Gastroesophageal sphincter (tissue), 4 donors: ENCODE measurements around the gene AXIN1. TPM values are rescaled to one million over a fixed set of nuclear protein-coding genes. Genes with fewer than 3 reads are reported as not detected.

ENCODE experiments used
- ATAC-seq: fragments of 150-250 bp; one replicate; pipeline ENCODE4 v1.9.1; 2016; ENCODE audit warnings: mild to moderate bottlenecking, moderate library complexity
- H3K27ac ChIP-seq, 4 donors: fragments of 200-600 bp; sonication (generic) in 3 of 4; 1 replicate in 3 of 4; 2 replicates in 1 of 4; pipeline ENCODE4 v1.5.1; 2016 to 2019
- H3K27me3 ChIP-seq: fragments of 200-600 bp; sonication (generic); one replicate; pipeline ENCODE4 v1.5.1; 2019
- H3K36me3 ChIP-seq, 2 donors: fragments of 200-600 bp; sonication (generic); one replicate each; pipeline ENCODE4 v1.5.1; 2019; ENCODE audit warnings: control low read depth in 1 of 2
- H3K4me1 ChIP-seq, 3 donors: fragments of 200-600 bp; sonication (generic); 1 replicate in 2 of 3; 2 replicates in 1 of 3; pipeline ENCODE4 v1.5.1; 2016 to 2019; ENCODE audit warnings: control low read depth in 2 of 3
- H3K4me3 ChIP-seq, 2 donors: fragments of 200-600 bp; sonication (generic); one replicate each; pipeline ENCODE4 v1.5.1; 2019; ENCODE audit warnings: mild to moderate bottlenecking in 1 of 2, moderate library complexity in 1 of 2
- H3K9me3 ChIP-seq, 3 donors: fragments of 200-600 bp; sonication (generic); one replicate each; pipeline ENCODE4 v1.5.1; 2017 to 2019; ENCODE audit warnings: control low read depth in 2 of 3
- CTCF ChIP-seq, 4 experiments: fragments of 200-600 bp in 2 of 4; fragments of 450-650 bp in 2 of 4; sonication (generic) in 1 of 4; IDR thresholded peaks; one replicate each; pipeline ENCODE4 v1.5.1; 2017 to 2019; ENCODE audit warnings: antibody characterized with exemption in 4 of 4, mild to moderate bottlenecking in 2 of 4, moderate library complexity in 2 of 4
- EP300 ChIP-seq: sonication (generic); formaldehyde crosslinking; IDR thresholded peaks from one replicate; pipeline ENCODE4 v1.6.1; 2017; ENCODE audit warnings: antibody characterized with exemption, mild to moderate bottlenecking
- POLR2A ChIP-seq, 2 donors: fragments of 450-650 bp; IDR thresholded peaks; one replicate each; pipeline ENCODE4 v1.6.1; 2017; ENCODE audit warnings: antibody characterized with exemption in 2 of 2, mild to moderate bottlenecking in 2 of 2, moderate library complexity in 1 of 2
- POLR2AphosphoS5 ChIP-seq: sonication (generic); formaldehyde crosslinking; IDR thresholded peaks from one replicate; pipeline ENCODE4 v1.6.1; 2017; ENCODE audit warnings: antibody characterized with exemption
- WGBS, 2 donors: methylation state at CpG; one replicate each; pipeline ENCODE4 v1.1.5; 2018; ENCODE audit warnings: low coverage in 1 of 2; 5-methylcytosine and 5-hydroxymethylcytosine counted together
- total RNA-seq, 4 donors: library from RNA; depleted of rRNA; stranded (reverse); fragments of >200 nt; gene quantifications; one replicate each; pipeline ENCODE4 v1.1.0, GENCODE V29; 2016

Gene AXIN1
- total RNA-seq, 4 donors from 2014 or later: 26.0 to 58.8 (median 32.9) TPM

GRCh38 chr16:381012-381788, 28.7 kb upstream of the AXIN1 start:
- peak overlapping the region in 3 of 4 donors; percentile 75 to 85 (median 83) for H3K27ac ChIP-seq
- peaks cover 0 to 16% of the 10 kb centered on the region in 2 donors for H3K36me3 ChIP-seq
- peak overlapping the region; percentile 79 to 97 for H3K4me3 ChIP-seq
- no CpG with 5 or more reads among the region's 73 CpGs for WGBS, 2 donors
- no peaks in the 10 kb centered on the region for H3K9me3 ChIP-seq
- peak; percentile 80 for ATAC-seq
- peaks cover 0 to 54% (median 28%) of the 10 kb centered on the region in 3 donors for H3K4me1 ChIP-seq
- TF ChIP-seq POLR2A (IDR thresholded peaks at IDR 0.05): no peak
- no peak for TF ChIP-seq CTCF (IDR thresholded peaks at IDR 0.05)
- TF ChIP-seq EP300: no peak
- TF ChIP-seq POLR2AphosphoS5: no peak
- H3K27me3 ChIP-seq: no peaks in the 10 kb centered on the region

DNA sequence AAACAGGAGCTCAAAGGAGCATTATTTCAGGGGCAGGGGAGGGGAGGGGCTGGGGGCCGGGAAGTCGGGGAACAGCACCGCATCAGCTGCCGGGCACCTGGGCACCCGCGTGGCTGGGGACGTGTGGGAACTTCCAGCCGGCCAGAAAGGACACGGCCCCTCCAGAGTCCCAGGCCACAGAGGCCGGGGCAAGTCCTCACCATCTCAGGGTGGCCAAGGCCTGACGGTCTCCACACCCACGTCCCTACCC, 28.2 kb upstream of the AXIN1 start:
- Histone ChIP-seq H3K4me3 (peak overlapping the region; percentile 79 to 97), H3K9me3 (no peaks in the 10 kb centered on the region), H3K36me3 (peaks cover 0 to 21% of the 10 kb centered on the region in 2 donors), H3K27me3 (no peaks in the 10 kb centered on the region), H3K4me1 (peaks cover 0 to 50% (median 28%) of the 10 kb centered on the region in 3 donors), H3K27ac (peak overlapping the region in 2 of 4 donors; percentile 75 to 85)
- no CpG with 5 or more reads among the region's 12 CpGs for WGBS, 2 donors
- TF ChIP-seq POLR2A (IDR thresholded peaks at IDR 0.05) (no peak), EP300 (no peak), POLR2AphosphoS5 (no peak), CTCF (IDR thresholded peaks at IDR 0.05) (no peak)
- no peak for ATAC-seq

DNA sequence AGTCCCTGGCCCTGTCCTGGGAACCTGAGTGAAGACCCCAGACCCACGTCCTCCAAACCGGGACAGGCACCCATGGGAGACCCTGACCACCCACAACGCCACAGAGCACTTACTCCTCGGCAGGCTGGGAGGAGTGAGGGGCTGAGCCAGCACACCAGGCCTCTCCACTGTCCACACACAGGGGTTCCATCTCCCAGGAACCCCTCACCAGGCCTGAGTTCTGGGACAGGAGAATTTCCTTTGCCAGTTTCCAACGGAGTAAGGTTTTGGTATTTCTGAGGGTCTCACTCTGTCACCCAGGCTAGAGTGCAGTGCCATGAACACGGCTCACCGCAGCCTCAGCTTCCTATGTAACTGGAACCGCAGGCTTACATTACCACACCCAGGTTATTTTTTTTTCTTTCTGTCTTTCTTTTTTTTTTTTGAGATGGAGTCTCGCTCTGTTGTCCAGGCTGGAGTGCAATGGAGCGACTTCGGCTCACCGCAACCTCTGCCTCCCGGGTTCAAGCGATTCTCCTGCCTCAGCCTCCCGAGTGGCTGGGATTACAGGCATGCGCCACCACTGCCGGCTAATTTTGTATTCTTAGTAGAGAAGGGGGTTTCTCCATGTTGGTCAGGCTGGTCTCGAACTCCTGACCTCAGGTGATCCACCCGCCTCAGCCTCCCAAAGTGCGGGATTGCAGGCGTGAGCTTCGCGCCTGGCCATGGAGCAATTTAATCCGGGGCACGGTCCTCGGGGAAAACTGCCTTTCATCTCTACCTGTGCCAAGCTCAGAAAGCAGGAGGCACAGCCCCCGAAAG, 27.6 kb upstream of the AXIN1 start:
- Histone ChIP-seq H3K4me3 (peak overlapping the region in 1 of 2 donors; percentile 97), H3K27ac (peak overlapping the region in 2 of 4 donors; percentile 75 to 85), H3K9me3 (no peaks in the 10 kb centered on the region), H3K4me1 (peaks cover 0 to 50% (median 28%) of the 10 kb centered on the region in 3 donors), H3K27me3 (no peaks in the 10 kb centered on the region), H3K36me3 (peaks cover 0 to 26% of the 10 kb centered on the region in 2 donors)
- WGBS, 2 donors: 80 to 100% methylated on average over 1 to 2 of the region's 27 CpGs
- no peak for ATAC-seq
- no peak for TF ChIP-seq CTCF (IDR thresholded peaks at IDR 0.05)
- TF ChIP-seq EP300: no peak
- TF ChIP-seq POLR2AphosphoS5: no peak
- no peak for TF ChIP-seq POLR2A (IDR thresholded peaks at IDR 0.05)

- no CpG with 5 or more reads among the region's 16 CpGs for WGBS, 2 donors
- Histone ChIP-seq H3K27me3 (no peaks in the 10 kb centered on the region), H3K4me3 (no peak overlapping the region), H3K4me1 (peaks cover 0 to 50% (median 28%) of the 10 kb centered on the region in 3 donors), H3K27ac (no peak overlapping the region), H3K9me3 (no peaks in the 10 kb centered on the region), H3K36me3 (peaks cover 0 to 34% of the 10 kb centered on the region in 2 donors)
- TF ChIP-seq POLR2AphosphoS5 (no peak), CTCF (IDR thresholded peaks at IDR 0.05) (no peak), POLR2A (IDR thresholded peaks at IDR 0.05) (no peak), EP300 (no peak)
- no peak for ATAC-seq
Observed at GRCh38 chr16:379183-379960, 26.8 kb upstream of the AXIN1 start.
